Esophagus squamous epithelium (tissue), 5 donors: ENCODE data around the gene DUS2. TPM values are rescaled to one million over a fixed set of nuclear protein-coding genes. Genes with fewer than 3 reads are reported as not detected.

Source experiments
- DNase-seq: peaks from one replicate; lab custom pipeline; 2025; lab: John Stamatoyannopoulos, UW
- H3K27ac ChIP-seq, 4 donors: fragments of 200-600 bp; sonication (generic); one replicate each; pipeline ENCODE4 v1.5.1; 2016 to 2019; ENCODE audit warnings: mild to moderate bottlenecking in 1 of 4
- H3K27me3 ChIP-seq, 4 donors: fragments of 200-600 bp; sonication (generic); 1 replicate in 3 of 4; 2 replicates in 1 of 4; pipeline versions ENCODE4 v1.5.1 to v1.6.0; 2017 to 2021; ENCODE audit warnings: antibody characterized with exemption in 1 of 4
- H3K36me3 ChIP-seq, 3 donors: fragments of 200-600 bp; sonication (generic); one replicate each; pipeline ENCODE4 v1.5.1; 2016 to 2019
- H3K4me1 ChIP-seq, 3 donors: fragments of 200-600 bp; sonication (generic); one replicate each; pipeline ENCODE4 v1.5.1; 2017 to 2019
- H3K4me3 ChIP-seq, 4 donors: fragments of 200-600 bp; sonication (generic); 1 replicate in 3 of 4; 2 replicates in 1 of 4; pipeline ENCODE4 v1.5.1; 2016 to 2019; ENCODE audit warnings: mild to moderate bottlenecking in 2 of 4, moderate library complexity in 1 of 4
- H3K9me3 ChIP-seq, 3 donors: fragments of 200-600 bp; sonication (generic); one replicate each; pipeline ENCODE4 v1.5.1; 2016 to 2019
- POLR2A ChIP-seq, 4 donors: fragments of 450-650 bp; IDR thresholded peaks; one replicate each; pipeline ENCODE4 v1.6.1; 2017; ENCODE audit warnings: antibody characterized with exemption in 4 of 4, mild to moderate bottlenecking in 4 of 4, moderate library complexity in 3 of 4
- WGBS, 2 donors: methylation state at CpG; one replicate each; pipeline ENCODE4 v1.1.5; 2018; 5-methylcytosine and 5-hydroxymethylcytosine counted together
- intact Hi-C: fragments of 100-400 bp; cut with DNase I; formaldehyde crosslinking; loops from one replicate; pipeline ENCODE4 v1.15.0; 2022
- total RNA-seq, 4 donors: library from RNA; depleted of rRNA; stranded (reverse); fragments of >200 nt; gene quantifications; one replicate each; pipeline ENCODE4 v1.1.0, GENCODE V29; 2016
- TF ChIP-seq, protein P1 (sequence below), 6 experiments: fragments of 450-650 bp in 4 of 6; fragments of 200-600 bp in 2 of 6; sonication (generic) in 2 of 6; IDR thresholded peaks; one replicate each; pipeline ENCODE4 v1.5.1; 2016 to 2019; ENCODE audit warnings: antibody characterized with exemption in 6 of 6, mild to moderate bottlenecking in 4 of 6, moderate library complexity in 4 of 6
- donor health status: DM: yes; HTN: yes; CAD: no.

Gene DUS2
- total RNA-seq, 4 donors from 2014 or later: 9.9 to 26.1 (median 14.7) TPM

DNA sequence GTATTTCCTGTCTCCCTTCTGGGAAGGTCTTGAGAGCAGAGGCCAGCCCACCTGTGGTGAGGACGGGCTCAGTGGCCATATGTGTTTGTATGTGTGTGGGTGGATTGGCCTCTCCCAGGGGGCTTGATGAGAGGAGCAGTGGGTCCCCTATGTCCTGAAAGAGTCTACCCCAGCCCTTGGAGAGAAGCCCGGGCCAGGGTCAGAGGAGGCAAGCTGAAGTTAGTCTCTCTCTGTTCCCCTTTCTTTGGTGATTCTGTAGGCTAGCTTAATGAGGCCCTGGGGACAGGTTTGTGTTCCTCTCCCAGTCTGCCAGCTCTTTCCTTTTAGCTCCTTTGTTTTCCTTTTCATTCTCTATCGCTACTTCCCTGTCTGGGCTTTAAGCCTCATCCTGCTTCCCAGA is 38.3 kb downstream of the DUS2 start:
- peaks cover 5 to 42% (median 17%) of the 10 kb centered on the region in 3 donors for H3K4me1 ChIP-seq
- H3K4me3 ChIP-seq: no peak overlapping the region
- no peak overlapping the region for H3K27ac ChIP-seq
- no peaks in the 10 kb centered on the region for H3K27me3 ChIP-seq
- H3K9me3 ChIP-seq: no peaks in the 10 kb centered on the region
- no peak for TF ChIP-seq POLR2A (IDR thresholded peaks at IDR 0.05)
- TF ChIP-seq, protein P1, sequence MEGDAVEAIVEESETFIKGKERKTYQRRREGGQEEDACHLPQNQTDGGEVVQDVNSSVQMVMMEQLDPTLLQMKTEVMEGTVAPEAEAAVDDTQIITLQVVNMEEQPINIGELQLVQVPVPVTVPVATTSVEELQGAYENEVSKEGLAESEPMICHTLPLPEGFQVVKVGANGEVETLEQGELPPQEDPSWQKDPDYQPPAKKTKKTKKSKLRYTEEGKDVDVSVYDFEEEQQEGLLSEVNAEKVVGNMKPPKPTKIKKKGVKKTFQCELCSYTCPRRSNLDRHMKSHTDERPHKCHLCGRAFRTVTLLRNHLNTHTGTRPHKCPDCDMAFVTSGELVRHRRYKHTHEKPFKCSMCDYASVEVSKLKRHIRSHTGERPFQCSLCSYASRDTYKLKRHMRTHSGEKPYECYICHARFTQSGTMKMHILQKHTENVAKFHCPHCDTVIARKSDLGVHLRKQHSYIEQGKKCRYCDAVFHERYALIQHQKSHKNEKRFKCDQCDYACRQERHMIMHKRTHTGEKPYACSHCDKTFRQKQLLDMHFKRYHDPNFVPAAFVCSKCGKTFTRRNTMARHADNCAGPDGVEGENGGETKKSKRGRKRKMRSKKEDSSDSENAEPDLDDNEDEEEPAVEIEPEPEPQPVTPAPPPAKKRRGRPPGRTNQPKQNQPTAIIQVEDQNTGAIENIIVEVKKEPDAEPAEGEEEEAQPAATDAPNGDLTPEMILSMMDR (IDR thresholded peaks at IDR 0.05): no peak
- peaks cover 0 to 73% (median 0%) of the 10 kb centered on the region in 3 donors for H3K36me3 ChIP-seq
- DNase-seq: no peak
- intact Hi-C loops: no loop called here
- WGBS, 2 donors: 45 to 85% methylated on average over 2 of the region's 3 CpGs

DNA sequence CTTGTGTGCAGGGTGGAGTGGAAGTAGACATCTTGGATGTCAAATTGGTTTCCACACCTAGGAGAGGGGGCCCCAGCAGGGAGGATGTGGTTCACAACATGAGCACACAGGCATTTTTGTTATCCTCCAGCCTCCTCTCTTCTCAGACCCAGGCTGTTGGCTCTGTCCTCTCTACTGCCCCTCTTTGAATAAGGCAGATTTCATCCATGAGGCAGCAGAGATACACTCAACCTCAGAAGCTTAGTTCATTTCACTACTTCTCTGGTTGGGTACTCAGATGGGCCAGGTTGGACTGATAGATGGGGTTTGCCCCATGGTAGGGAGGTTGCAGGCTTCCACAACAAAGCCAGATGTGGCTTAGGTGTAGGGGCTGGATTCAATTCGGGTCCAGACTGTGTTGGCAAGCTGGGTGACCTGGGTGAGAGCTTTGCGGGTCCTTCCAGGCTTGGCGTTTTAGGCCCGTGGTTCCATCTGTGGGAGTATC is 39.9 kb downstream of the DUS2 start:
- 92 to 98% methylated on average over 4 of the region's 4 CpGs for WGBS, 2 donors
- H3K36me3 ChIP-seq: peaks cover 0 to 74% (median 0%) of the 10 kb centered on the region in 3 donors
- H3K27me3 ChIP-seq: no peaks in the 10 kb centered on the region
- H3K27ac ChIP-seq: no peak overlapping the region
- no peak overlapping the region for H3K4me3 ChIP-seq
- TF ChIP-seq, protein P1 (IDR thresholded peaks at IDR 0.05): no peak
- TF ChIP-seq POLR2A (IDR thresholded peaks at IDR 0.05): no peak
- DNase-seq: no peak
- peaks cover 5 to 44% (median 17%) of the 10 kb centered on the region in 3 donors for H3K4me1 ChIP-seq
- intact Hi-C loops: no loop called here
- no peaks in the 10 kb centered on the region for H3K9me3 ChIP-seq

DNA sequence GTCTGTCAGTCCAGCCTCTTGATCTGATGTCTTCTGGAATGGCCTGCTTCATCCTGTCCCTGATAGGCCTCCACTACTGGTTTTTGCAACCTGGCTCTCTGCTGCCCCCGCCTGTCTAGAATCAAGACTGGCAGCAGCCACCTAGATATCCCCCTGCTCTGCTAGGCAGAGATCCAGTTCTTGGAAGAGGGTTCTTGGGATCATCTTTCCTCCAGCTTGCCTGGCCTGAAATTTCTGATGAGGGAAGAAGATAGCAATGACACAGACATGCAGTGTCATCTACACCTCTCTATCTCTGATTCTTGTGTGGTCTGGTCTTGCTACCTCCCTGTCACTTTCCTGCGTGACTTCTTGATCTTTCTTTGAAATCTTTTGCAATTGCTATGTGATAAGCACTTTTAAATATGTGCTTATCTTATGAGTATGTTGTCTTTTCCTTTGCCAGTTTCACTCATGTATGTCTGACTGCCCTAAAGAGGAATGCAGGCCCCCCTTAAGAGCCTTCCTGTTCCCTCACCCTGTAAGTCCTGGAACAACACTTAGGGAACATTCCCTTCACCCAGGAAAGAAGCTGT is 41.8 kb downstream of the DUS2 start:
- Histone ChIP-seq H3K36me3 (peaks cover 0 to 73% (median 0%) of the 10 kb centered on the region in 3 donors), H3K4me1 (peaks cover 5 to 56% (median 25%) of the 10 kb centered on the region in 3 donors), H3K27me3 (no peaks in the 10 kb centered on the region), H3K9me3 (no peaks in the 10 kb centered on the region), H3K27ac (peak overlapping the region in 3 of 4 donors; percentile 54 to 67 (median 66)), H3K4me3 (no peak overlapping the region)
- TF ChIP-seq POLR2A (IDR thresholded peaks at IDR 0.05): peak in 1 of 4 donors; percentile 19
- TF ChIP-seq, protein P1 (IDR thresholded peaks at IDR 0.05): peak; percentile 33 to 84 (median 78)
- no peak for DNase-seq
- intact Hi-C loops: no loop called here
- 40 to 47% methylated on average over 2 of the region's 2 CpGs for WGBS, 2 donors

DNA sequence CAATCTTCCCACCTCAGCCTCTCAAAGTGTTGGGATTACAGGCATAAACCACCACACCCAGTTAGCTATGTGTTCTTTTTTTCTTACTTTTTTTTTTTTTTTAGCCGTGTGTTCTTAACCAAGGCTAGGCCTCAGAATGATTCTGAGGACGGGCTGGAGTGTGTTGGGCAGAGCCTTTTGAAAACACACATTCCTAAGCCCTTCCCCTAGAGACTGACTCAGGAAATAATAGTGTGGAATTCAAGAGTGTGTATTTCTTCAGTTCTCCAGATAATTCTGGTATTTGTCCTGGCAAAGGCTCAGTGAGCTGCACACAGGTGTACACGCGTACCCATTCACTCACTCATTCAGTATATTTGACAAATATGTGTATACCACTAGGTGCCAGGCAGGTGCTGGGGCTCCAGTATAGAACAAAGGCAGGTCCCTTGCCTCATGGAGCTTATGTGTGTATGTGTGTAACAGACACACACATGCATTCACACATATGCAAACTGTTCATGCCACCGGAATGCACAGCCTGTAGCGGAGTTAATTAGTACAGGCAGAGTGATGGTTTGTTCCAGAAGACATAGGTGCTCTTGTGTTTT is 42.7 kb downstream of the DUS2 start:
- Histone ChIP-seq H3K36me3 (peaks cover 0 to 73% (median 0%) of the 10 kb centered on the region in 3 donors), H3K9me3 (no peaks in the 10 kb centered on the region), H3K27me3 (no peaks in the 10 kb centered on the region), H3K4me3 (no peak overlapping the region), H3K27ac (peak overlapping the region in 3 of 4 donors; percentile 54 to 67 (median 66)), H3K4me1 (peaks cover 5 to 56% (median 27%) of the 10 kb centered on the region in 3 donors)
- TF ChIP-seq, protein P1 (IDR thresholded peaks at IDR 0.05): peak in 1 of 6 experiments; percentile 7
- no peak for TF ChIP-seq POLR2A (IDR thresholded peaks at IDR 0.05)
- 58 to 70% methylated on average over 4 to 6 of the region's 6 CpGs for WGBS, 2 donors
- intact Hi-C loops: no loop called here
- DNase-seq: no peak

DNA sequence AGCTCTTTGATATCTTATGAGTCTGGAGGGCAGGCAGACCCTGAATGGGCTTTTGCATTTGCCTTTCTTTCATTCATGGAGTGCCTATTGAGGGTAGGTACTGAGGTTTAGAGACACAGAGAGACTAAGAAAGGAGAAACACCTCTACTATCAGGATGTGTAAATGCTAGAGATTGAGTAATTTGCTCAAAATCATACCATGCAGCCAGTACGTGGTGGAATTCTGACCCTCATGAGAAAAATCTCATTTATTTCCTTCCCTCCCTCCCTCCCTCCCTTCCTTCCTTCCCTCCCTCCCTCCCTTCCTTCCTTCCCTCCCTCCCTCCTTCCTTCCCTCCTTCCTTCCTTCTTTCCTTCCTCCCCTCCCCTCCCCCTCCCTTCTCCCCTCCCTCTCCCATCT is 43.7 kb downstream of the DUS2 start:
- H3K4me1 ChIP-seq: peaks cover 8 to 59% (median 28%) of the 10 kb centered on the region in 3 donors
- H3K9me3 ChIP-seq: no peaks in the 10 kb centered on the region
- no peak for DNase-seq
- peaks cover 0 to 73% (median 2%) of the 10 kb centered on the region in 3 donors for H3K36me3 ChIP-seq
- TF ChIP-seq, protein P1 (IDR thresholded peaks at IDR 0.05): no peak
- no peak for TF ChIP-seq POLR2A (IDR thresholded peaks at IDR 0.05)
- WGBS, 2 donors: 25 to 56% methylated on average over 1 of the region's 1 CpG
- no peak overlapping the region for H3K4me3 ChIP-seq
- intact Hi-C loops: no loop called here
- H3K27ac ChIP-seq: no peak overlapping the region
- H3K27me3 ChIP-seq: no peaks in the 10 kb centered on the region
